Lung (tissue), 13 donors: ENCODE data around the gene PCNP. TPM values are rescaled to one million over a fixed set of nuclear protein-coding genes. Genes with fewer than 3 reads are reported as not detected.

Source experiments
- ATAC-seq: fragments of 200-7000 bp; cut with Tn5 transposase; one replicate; pipeline ENCODE4 v1.9.1; 2020; ENCODE audit warnings: moderate number of reproducible peaks; ENCODE audit not compliant: insufficient read depth, low FRiP score
- DNase-seq, 3 donors: peaks; one replicate each; pipeline ENCODE4 v3.0.0-alpha.2; 2013 to 2017
- H3K27ac ChIP-seq, 2 donors: one replicate each; pipeline ENCODE4 v1.5.1; 2013; ENCODE audit warnings: mild to moderate bottlenecking in 2 of 2, moderate library complexity in 2 of 2, control low read depth in 1 of 2, inconsistent platforms in 1 of 2, low read depth in 1 of 2, low read length in 1 of 2
- H3K27me3 ChIP-seq, 3 donors: one replicate each; pipeline ENCODE4 v1.5.1; 2013; ENCODE audit warnings: low read length in 2 of 3; ENCODE audit not compliant: control insufficient read depth in 3 of 3, insufficient read depth in 3 of 3
- H3K36me3 ChIP-seq, 4 donors: one replicate each; pipeline ENCODE4 v1.5.1; 2013; ENCODE audit warnings: low read length in 4 of 4, mild to moderate bottlenecking in 1 of 4, moderate library complexity in 1 of 4; ENCODE audit not compliant: control insufficient read depth in 4 of 4, insufficient read depth in 4 of 4
- H3K4me1 ChIP-seq, 5 donors: one replicate each; pipeline ENCODE4 v1.5.1; 2013; ENCODE audit warnings: low read length in 5 of 5, mild to moderate bottlenecking in 2 of 5, moderate library complexity in 1 of 5; ENCODE audit not compliant: control insufficient read depth in 5 of 5, insufficient read depth in 5 of 5
- H3K4me3 ChIP-seq: one replicate; pipeline ENCODE4 v1.5.1; 2013; ENCODE audit warnings: mild to moderate bottlenecking, control low read depth, moderate library complexity
- H3K9ac ChIP-seq, 2 donors: one replicate each; pipeline ENCODE4 v1.5.1; 2013; ENCODE audit warnings: low read length in 2 of 2, control low read depth in 1 of 2; ENCODE audit not compliant: insufficient read depth in 1 of 2
- H3K9me3 ChIP-seq, 4 donors: one replicate each; pipeline ENCODE4 v1.5.1; 2013; ENCODE audit warnings: low read length in 3 of 4, mild to moderate bottlenecking in 1 of 4, moderate library complexity in 1 of 4; ENCODE audit not compliant: control insufficient read depth in 4 of 4, insufficient read depth in 3 of 4
- WGBS, 2 donors: extraction: QIAGEN DNeasy Blood & Tissue Kit; methylation state at CpG; one replicate each; pipeline ENCODE4 v1.1.7; 2013; 5-methylcytosine and 5-hydroxymethylcytosine counted together
- polyA plus RNA-seq, 2 donors: library from polyadenylated mRNA; stranded (reverse); fragments of 200-250 nt; gene quantifications; one replicate each; pipeline ENCODE4 v1.2.1, GENCODE V29; 2013
- small RNA-seq: library from RNA; depleted of rRNA; stranded (forward); fragments of <200 nt; gene quantifications from one replicate; pipeline ENCODE3, GENCODE V24; 2014; ENCODE audit warnings: low replicate concordance
- total RNA-seq, 2 donors: library from RNA; depleted of rRNA in 1 of 2; stranded (reverse); fragments of >200 nt in 1 of 2; gene quantifications; one replicate each; pipeline ENCODE4 v1.2.1, GENCODE V29; 2014 to 2021
- TF ChIP-seq, protein P1 (sequence below): IDR thresholded peaks from 2 replicates; pipeline ENCODE4 v1.5.1; 2012; ENCODE audit warnings: mild to moderate bottlenecking; ENCODE audit errors: control extremely low read depth, extremely low read depth
- donor health status: control.
- donor health status: control.
- donor health status: Bipolar disorder and iron deficiency.
- donor health status: healthy.
- donor health status: DM: yes; HTN: yes; CAD: no.

The PCNP gene
- total and polyA plus RNA-seq, 4 donors, result 73.1 to 195 (median 99.7) TPM

DNA sequence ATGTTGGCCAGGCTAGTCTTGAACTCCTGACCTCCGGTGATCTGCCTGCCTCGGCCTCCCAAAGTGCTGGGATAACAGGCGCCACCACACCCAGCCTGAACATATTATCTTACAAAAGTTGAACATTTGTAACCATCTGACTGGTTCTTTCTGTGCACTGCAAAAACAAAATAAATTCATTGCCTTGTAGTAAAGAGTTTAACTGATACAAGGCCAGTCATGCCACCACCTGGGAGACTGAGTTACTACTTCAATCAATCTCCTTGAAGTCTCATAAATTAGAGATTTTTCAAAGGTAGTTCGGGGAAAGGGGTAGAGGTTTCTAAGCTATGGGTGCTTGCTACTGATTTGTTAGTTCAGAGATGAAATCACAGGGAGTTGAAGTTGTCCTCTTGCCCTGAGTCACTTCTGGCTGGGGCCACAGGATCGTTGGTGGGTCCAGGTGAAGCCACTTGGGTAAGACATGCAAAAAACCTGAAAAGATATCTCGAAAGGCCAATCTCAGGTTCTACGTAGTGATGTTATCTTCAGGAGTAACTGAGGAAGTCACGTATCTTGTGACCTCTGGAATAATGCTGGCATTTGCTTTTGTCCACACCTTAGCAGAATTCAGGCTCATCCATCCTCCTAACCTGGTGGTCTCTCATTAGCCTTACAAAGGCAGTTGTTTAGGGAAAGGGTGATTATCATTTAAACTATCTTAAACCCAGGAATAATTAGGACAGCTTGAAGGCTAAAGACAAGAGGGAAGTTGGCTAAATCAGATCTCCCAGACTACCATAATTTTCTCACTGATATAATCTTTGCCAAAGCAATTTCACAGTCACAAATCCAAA is 69.2 kb downstream of the PCNP start:
- H3K36me3 ChIP-seq, result peaks cover 0 to 5% (median 0%) of the 10 kb centered on the region in 4 donors
- WGBS, 2 donors, result 91 to 96% methylated on average over 8 of the region's 8 CpGs
- H3K9me3 ChIP-seq, result no peaks in the 10 kb centered on the region
- ATAC-seq (no peak), DNase-seq (no peak)
- no peak overlapping the region for H3K9ac ChIP-seq
- H3K4me3 ChIP-seq, result no peak overlapping the region
- no peaks in the 10 kb centered on the region for H3K27me3 ChIP-seq
- TF ChIP-seq, protein P1, sequence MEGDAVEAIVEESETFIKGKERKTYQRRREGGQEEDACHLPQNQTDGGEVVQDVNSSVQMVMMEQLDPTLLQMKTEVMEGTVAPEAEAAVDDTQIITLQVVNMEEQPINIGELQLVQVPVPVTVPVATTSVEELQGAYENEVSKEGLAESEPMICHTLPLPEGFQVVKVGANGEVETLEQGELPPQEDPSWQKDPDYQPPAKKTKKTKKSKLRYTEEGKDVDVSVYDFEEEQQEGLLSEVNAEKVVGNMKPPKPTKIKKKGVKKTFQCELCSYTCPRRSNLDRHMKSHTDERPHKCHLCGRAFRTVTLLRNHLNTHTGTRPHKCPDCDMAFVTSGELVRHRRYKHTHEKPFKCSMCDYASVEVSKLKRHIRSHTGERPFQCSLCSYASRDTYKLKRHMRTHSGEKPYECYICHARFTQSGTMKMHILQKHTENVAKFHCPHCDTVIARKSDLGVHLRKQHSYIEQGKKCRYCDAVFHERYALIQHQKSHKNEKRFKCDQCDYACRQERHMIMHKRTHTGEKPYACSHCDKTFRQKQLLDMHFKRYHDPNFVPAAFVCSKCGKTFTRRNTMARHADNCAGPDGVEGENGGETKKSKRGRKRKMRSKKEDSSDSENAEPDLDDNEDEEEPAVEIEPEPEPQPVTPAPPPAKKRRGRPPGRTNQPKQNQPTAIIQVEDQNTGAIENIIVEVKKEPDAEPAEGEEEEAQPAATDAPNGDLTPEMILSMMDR, result no peak
- no peak overlapping the region for H3K27ac ChIP-seq
- peaks cover 0 to 6% (median 0%) of the 10 kb centered on the region in 5 donors for H3K4me1 ChIP-seq

Small RNAs within 50 kb of the gene (small RNA-seq; reads per million reads assigned to genes)
- gene RF00019 (not detected), gene RNU6-1256P (not detected)

Other genes starting within 250 kb of the PCNP start
- 10 to 100 TPM; 12.8 to 73.9 TPM for gene SENP7, start 61.0 kb upstream of the PCNP start, total RNA-seq
- gene SENP7, start 61.0 kb upstream of the PCNP start, polyA plus RNA-seq, result 10 to 100 TPM in 1 of 2 donors, 1 to 10 TPM in 1; 6.0 to 10.8 TPM
- 10 to 100 TPM; 13.9 to 16.1 TPM for gene TRMT10C, start 12.3 kb upstream of the PCNP start, total RNA-seq
- 10 to 100 TPM; 15.1 to 17.0 TPM for gene TRMT10C, start 12.3 kb upstream of the PCNP start, polyA plus RNA-seq
- 10 to 100 TPM; 14.3 to 42.5 TPM for gene ZBTB11, start 103.0 kb downstream of the PCNP start, total RNA-seq
- gene ZBTB11, start 103.0 kb downstream of the PCNP start, polyA plus RNA-seq, result 1 to 10 TPM; 7.5 to 9.3 TPM
- gene RPL24, start 112.5 kb downstream of the PCNP start, total RNA-seq, result 1,000 to 10,000 TPM in 1 of 2 donors, 100 to 1,000 TPM in 1; 883 to 1,468 TPM
- gene RPL24, start 112.5 kb downstream of the PCNP start, polyA plus RNA-seq, result 1,000 to 10,000 TPM; 1,147 to 4,516 TPM
- 10 to 100 TPM; 11.1 to 21.0 TPM for gene CEP97, start 150.4 kb downstream of the PCNP start, total RNA-seq
- 1 to 10 TPM; 1.9 to 2.1 TPM for gene CEP97, start 150.4 kb downstream of the PCNP start, polyA plus RNA-seq
- gene NXPE3, start 205.0 kb downstream of the PCNP start, total RNA-seq, result 10 to 100 TPM in 1 of 2 donors, 1 to 10 TPM in 1; 6.5 to 14.2 TPM
- gene NXPE3, start 205.0 kb downstream of the PCNP start, polyA plus RNA-seq, result 1 to 10 TPM; 4.5 to 9.5 TPM